Lower leg skin (tissue), 4 donors: ENCODE measurements around the gene PTGR3. TPM values are rescaled to one million over a fixed set of nuclear protein-coding genes. Genes with fewer than 3 reads are reported as not detected.
A peak's percentile ranks its signal among the peaks of the same experiment; 100 is the strongest.

Experiments used
- DNase-seq, 2 donors: peaks; one replicate each; pipeline ENCODE4 v3.0.0-alpha.2; 2019; ENCODE audit warnings: low spot score in 2 of 2
- H3K4me3 ChIP-seq: fragments of 200-600 bp; sonication (generic); 2 replicates; pipeline ENCODE4 v1.5.1; 2017; ENCODE audit warnings: mild to moderate bottlenecking, low read depth; ENCODE audit not compliant: poor library complexity, severe bottlenecking
- POLR2A ChIP-seq, 2 donors: fragments of 450-650 bp; IDR thresholded peaks; one replicate each; pipeline ENCODE4 v1.6.1; 2016 to 2017; ENCODE audit warnings: antibody characterized with exemption in 2 of 2, mild to moderate bottlenecking in 1 of 2, moderate library complexity in 1 of 2
- WGBS, 2 donors: methylation state at CpG; one replicate each; pipeline ENCODE4 v1.1.5; 2018; 5-methylcytosine and 5-hydroxymethylcytosine counted together
- intact Hi-C: fragments of 100-400 bp; cut with DNase I; formaldehyde crosslinking; loops from one replicate; pipeline ENCODE4 v1.15.0; 2023; ENCODE audit warnings: low total_unique reads
- total RNA-seq, 4 donors: library from RNA; depleted of rRNA; stranded (reverse); fragments of >200 nt; gene quantifications; one replicate each; pipeline ENCODE4 v1.1.0, GENCODE V29; 2016
- TF ChIP-seq, protein P1 (sequence below), 3 donors: fragments of 450-650 bp; IDR thresholded peaks; one replicate each; pipeline ENCODE4 v1.5.1; 2016; ENCODE audit warnings: antibody characterized with exemption in 3 of 3, mild to moderate bottlenecking in 3 of 3, moderate library complexity in 2 of 3

Gene PTGR3
- total RNA-seq, 4 donors from 2014 or later = 11.7 to 29.3 (median 24.2) TPM

DNA sequence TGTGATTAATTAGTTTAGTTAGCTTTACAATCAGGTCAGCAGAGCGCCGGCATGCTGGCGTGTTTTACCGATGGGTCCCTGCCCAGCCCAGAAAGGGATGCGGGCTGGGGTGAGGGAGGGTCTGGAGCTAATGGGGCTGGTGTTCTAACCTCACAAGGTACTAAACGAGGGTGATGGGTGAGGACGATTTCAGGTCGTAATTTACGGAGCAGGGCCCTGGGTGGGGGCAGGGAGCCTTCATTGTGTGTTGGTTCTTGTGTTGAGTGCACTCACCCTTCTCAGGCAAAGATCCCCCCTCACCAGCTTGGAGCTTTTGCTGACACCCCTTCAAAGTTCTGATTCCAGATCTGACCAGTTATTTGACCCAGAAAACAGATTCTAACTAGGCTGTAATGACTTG lies 39.5 kb downstream of the PTGR3 start:
- intact Hi-C loops = no loop called here
- no peak for TF ChIP-seq POLR2A (IDR thresholded peaks at IDR 0.05)
- TF ChIP-seq, protein P1, sequence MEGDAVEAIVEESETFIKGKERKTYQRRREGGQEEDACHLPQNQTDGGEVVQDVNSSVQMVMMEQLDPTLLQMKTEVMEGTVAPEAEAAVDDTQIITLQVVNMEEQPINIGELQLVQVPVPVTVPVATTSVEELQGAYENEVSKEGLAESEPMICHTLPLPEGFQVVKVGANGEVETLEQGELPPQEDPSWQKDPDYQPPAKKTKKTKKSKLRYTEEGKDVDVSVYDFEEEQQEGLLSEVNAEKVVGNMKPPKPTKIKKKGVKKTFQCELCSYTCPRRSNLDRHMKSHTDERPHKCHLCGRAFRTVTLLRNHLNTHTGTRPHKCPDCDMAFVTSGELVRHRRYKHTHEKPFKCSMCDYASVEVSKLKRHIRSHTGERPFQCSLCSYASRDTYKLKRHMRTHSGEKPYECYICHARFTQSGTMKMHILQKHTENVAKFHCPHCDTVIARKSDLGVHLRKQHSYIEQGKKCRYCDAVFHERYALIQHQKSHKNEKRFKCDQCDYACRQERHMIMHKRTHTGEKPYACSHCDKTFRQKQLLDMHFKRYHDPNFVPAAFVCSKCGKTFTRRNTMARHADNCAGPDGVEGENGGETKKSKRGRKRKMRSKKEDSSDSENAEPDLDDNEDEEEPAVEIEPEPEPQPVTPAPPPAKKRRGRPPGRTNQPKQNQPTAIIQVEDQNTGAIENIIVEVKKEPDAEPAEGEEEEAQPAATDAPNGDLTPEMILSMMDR (IDR thresholded peaks at IDR 0.05) = no peak
- DNase-seq = no peak
- WGBS, 2 donors = 74 to 86% methylated on average over 9 of the region's 9 CpGs
- no peak overlapping the region for H3K4me3 ChIP-seq

DNA sequence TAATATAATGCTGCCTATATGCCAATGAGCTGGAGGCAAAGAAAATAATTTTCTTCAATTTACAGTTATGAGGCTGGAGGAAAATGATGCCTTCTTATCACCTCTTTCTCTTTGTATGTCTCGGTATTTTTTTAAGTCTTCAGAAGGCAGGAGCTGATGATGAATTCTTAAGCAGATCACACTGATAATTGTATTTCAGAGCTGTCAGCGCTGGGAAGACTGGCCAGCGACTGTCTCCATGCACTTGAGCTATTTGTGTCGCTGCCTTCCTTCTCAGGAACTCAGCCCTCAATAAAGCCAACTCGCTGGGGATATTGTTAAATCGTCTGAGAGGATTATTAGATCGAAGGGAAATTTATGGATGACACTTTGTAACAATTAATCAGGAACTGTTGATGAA lies 40.3 kb downstream of the PTGR3 start:
- TF ChIP-seq, protein P1 (IDR thresholded peaks at IDR 0.05) = no peak
- TF ChIP-seq POLR2A (IDR thresholded peaks at IDR 0.05) = no peak
- H3K4me3 ChIP-seq = no peak overlapping the region
- no peak for DNase-seq
- intact Hi-C loops = no loop called here
- 51 to 58% methylated on average over 7 of the region's 7 CpGs for WGBS, 2 donors

DNA sequence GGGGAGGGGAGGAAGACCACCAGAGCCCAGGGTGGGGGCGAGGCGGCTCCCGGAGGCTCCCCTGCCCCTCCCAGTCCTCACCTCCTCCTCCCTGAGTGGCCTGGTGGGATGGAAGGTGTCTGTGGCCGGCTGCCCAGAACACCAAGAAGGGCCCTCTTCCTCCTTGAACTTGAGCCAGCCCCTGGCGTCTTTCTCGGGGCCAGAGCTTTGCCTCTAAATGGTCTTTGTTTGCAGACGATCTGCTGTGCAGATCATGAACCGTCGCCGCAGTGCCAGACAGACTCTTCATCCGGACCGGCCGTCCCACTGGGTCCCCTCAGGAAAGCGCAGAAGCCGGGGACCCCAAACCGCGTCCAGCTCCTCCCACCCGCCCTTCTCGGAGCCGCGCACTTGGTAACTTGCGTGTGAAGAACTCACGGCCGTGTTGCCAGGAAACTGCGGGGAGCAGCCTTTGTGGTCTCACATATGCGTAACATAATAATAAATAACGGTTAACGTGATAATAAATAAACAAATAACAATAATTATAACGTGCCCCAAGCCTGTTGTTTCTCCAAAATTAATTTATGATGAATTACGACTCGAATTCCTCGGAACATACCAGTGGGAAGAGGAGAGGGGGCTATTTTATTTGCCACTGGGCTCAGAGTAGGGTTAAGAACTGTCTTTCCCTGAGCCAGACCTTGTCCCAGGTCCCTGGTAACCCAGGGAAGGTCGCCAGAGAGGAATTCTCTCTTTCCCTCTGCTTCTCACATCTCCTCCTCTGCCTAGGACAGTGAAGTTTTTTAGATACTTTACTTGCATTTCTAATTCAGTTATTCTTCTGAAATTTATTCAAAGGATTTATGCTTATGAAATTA lies 41.0 kb downstream of the PTGR3 start:
- intact Hi-C loops = no loop called here
- peak in 1 of 2 donors; percentile 7 for DNase-seq

DNA sequence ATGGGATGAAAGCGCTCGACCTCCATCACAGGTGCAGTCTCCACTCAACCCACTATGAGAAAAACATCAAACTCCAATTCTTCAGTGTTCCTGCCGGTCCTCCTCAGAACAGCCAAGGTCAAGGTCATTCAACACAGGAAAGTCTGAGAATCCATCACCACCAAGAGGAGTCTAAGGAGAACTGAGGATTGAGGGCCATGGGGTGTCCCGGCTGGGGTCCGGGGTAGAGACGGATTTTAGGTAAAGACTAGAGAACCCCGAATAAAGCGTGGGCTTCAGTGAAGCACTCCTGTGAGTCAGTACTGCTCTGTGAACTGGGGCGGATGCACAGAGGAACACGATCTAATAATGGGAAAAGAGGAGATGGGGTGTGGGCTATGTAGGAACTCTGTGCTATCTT lies 41.8 kb downstream of the PTGR3 start:
- peak in 1 of 2 donors; percentile 8 for DNase-seq
- TF ChIP-seq, protein P1 (IDR thresholded peaks at IDR 0.05) = no peak
- TF ChIP-seq POLR2A (IDR thresholded peaks at IDR 0.05) = no peak
- intact Hi-C loops = no loop called here
- H3K4me3 ChIP-seq = no peak overlapping the region
- 92 to 94% methylated on average over 10 of the region's 10 CpGs for WGBS, 2 donors

More for the DNA sequence above, 41.0 kb downstream of the PTGR3 start:
- TF ChIP-seq, protein P1 (IDR thresholded peaks at IDR 0.05) = no peak
- WGBS, 2 donors = 80 to 82% methylated on average over 33 of the region's 33 CpGs
- H3K4me3 ChIP-seq = no peak overlapping the region

DNA sequence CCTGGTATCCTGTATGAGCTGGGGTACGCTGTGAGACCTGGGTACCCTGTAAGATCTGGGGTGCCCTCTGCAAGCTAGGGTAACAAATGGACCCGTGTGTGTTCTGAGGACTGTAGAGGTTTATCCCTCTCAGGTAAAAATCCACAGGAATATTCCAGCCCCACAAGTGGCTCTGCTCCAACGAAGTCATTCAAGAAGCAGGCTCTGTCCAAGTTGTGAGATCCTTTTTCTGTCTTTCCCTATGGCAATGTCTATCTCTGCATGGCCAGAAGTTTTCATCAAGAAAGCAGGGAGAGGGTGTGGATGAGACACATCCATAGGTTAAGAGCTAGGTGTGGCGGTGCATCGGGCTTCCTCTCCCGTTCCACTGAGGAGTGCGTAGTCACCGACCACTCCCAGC lies 43.0 kb downstream of the PTGR3 start:
- no peak for TF ChIP-seq POLR2A (IDR thresholded peaks at IDR 0.05)
- DNase-seq = no peak
- WGBS, 2 donors = 91 to 93% methylated on average over 8 of the region's 8 CpGs
- no peak overlapping the region for H3K4me3 ChIP-seq
- intact Hi-C loops = no loop called here

DNA sequence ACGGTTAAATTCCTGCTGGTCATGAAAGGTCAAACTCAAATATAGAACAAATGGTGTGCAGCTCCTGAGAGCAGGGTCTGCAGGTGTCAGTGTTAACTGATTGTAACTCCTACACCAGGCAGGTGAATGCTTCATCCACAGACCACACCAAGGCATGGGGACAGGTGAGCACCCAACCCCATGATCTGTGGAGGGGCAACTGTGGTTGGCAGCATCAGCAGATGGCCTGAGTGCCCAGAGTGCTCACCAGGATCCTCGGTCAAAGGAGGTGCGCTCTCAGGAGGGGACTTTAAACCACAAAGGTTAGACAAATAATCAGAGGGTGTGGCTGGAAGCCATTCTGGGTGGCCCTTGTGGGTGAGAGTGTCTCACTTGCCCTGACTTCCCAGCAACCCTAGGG lies 44.5 kb downstream of the PTGR3 start:
- WGBS, 2 donors = 87 to 94% methylated on average over 3 of the region's 3 CpGs
- no peak for TF ChIP-seq POLR2A (IDR thresholded peaks at IDR 0.05)
- TF ChIP-seq, protein P1 (IDR thresholded peaks at IDR 0.05) = no peak
- DNase-seq = peak in 1 of 2 donors; percentile 4
- intact Hi-C loops = no loop called here
- H3K4me3 ChIP-seq = no peak overlapping the region
